ENCODE measurements around the gene TIGD7.

The TIGD7 gene

GRCh38 chr16:3304370-3304769, 860 bp downstream of the TIGD7 start:
- in situ Hi-C loops (cut with MboI; ENCODE audit: low sequenced_read_pairs, unreplicated experiment): no loop called here
- TF ChIP-seq CTCF (IDR thresholded peaks at IDR 0.05; ENCODE audit: borderline replicate concordance, control extremely low read depth, extremely low read depth, insufficient read depth, missing control alignments): no peak
- no peak for DNase-seq (ENCODE audit: low spot score)

DNA sequence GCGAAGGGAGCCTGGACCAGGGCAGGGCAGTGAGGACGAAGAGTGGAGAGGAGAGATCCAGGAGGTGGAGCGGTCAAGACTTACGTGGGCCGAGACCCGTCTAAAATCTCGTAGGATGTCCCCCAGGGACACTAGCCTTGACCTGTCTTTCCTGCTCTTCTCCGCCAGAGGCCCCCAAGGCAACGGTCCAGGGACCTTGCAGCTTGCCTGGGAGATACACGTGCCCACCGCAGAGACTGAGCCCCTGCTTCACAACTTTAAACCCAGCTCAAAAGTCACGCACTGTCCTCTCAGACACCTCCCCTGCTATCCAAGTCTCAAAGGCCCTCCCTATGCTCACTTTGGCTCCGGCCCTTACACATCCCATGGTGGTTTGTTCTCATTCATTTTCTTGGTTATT, 9.4 kb downstream of the TIGD7 start:
- TF ChIP-seq CTCF (IDR thresholded peaks at IDR 0.05; ENCODE audit: borderline replicate concordance, control extremely low read depth, extremely low read depth, insufficient read depth, missing control alignments): no peak
- DNase-seq (ENCODE audit: low spot score): no peak
- in situ Hi-C loops (cut with MboI; ENCODE audit: low sequenced_read_pairs, unreplicated experiment): no loop called here

- no peak for TF ChIP-seq CTCF (IDR thresholded peaks at IDR 0.05; ENCODE audit: borderline replicate concordance, control extremely low read depth, extremely low read depth, insufficient read depth, missing control alignments)
Measured at GRCh38 chr16:3295209-3295608, 10.0 kb downstream of the TIGD7 start.

GRCh38 chr16:3292604-3293003, 12.6 kb downstream of the TIGD7 start:
- no peak for TF ChIP-seq CTCF (IDR thresholded peaks at IDR 0.05; ENCODE audit: borderline replicate concordance, control extremely low read depth, extremely low read depth, insufficient read depth, missing control alignments)
- in situ Hi-C loops (cut with MboI; ENCODE audit: low sequenced_read_pairs, unreplicated experiment): no loop called here
- DNase-seq (ENCODE audit: low spot score): no peak

More at GRCh38 chr16:3295209-3295608, 10.0 kb downstream of the TIGD7 start:
- DNase-seq (ENCODE audit: low spot score): no peak
- in situ Hi-C loops (cut with MboI; ENCODE audit: low sequenced_read_pairs, unreplicated experiment): no loop called here

- in situ Hi-C loops (cut with MboI; ENCODE audit: low sequenced_read_pairs, unreplicated experiment): no loop called here
- no peak for TF ChIP-seq CTCF (IDR thresholded peaks at IDR 0.05; ENCODE audit: borderline replicate concordance, control extremely low read depth, extremely low read depth, insufficient read depth, missing control alignments)
- DNase-seq (ENCODE audit: low spot score): no peak
Measured at GRCh38 chr16:3289998-3290673, 15.1 kb downstream of the TIGD7 start.

DNA sequence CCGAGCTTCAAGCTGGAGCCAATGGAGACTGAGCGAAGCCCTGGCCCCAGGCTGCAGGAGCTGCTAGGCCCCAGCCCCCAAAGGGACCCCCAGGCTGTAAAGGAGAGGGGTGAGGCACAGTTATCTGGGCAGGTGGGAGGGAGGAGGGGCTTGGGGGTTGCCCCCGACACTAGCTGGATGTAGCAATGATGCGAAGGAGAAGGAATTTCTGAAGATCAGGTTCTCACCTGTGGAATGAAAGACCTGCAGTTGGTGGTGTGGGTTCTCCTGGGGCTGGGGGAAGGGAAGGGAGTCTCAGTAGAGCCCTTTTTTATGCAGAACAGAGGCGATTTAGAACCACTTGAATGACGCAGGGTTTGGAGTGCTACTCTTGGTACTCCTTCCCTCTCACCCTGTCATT, 20.1 kb downstream of the TIGD7 start:
- in situ Hi-C loops (cut with MboI; ENCODE audit: low sequenced_read_pairs, unreplicated experiment): no loop called here

More for the DNA sequence above, 20.1 kb downstream of the TIGD7 start:
- DNase-seq (ENCODE audit: low spot score): no peak
- no peak for TF ChIP-seq CTCF (IDR thresholded peaks at IDR 0.05; ENCODE audit: borderline replicate concordance, control extremely low read depth, extremely low read depth, insufficient read depth, missing control alignments)

Measured in GM13976 (cell line).